ENCODE data around the gene TMEM191C.
"Not testable (repeated sequence)": the region's sequence is repeated elsewhere in the genome, so short reads cannot be mapped to it uniquely, and the experiment has no call there.

- TF ChIP-seq CTCF (IDR thresholded peaks at IDR 0.05); POLR2A (IDR thresholded peaks at IDR 0.05); POLR2AphosphoS5 (IDR thresholded peaks at IDR 0.05); EP300 (IDR thresholded peaks at IDR 0.05; ENCODE audit: low read depth): not testable (repeated sequence)
Observed at GRCh38 chr22:21498489-21498888, 31.3 kb downstream of the TMEM191C start.
